Heart left ventricle (tissue), 16 donors: ENCODE data around the gene SCN1B. TPM values are rescaled to one million over a fixed set of nuclear protein-coding genes. Genes with fewer than 3 reads are reported as not detected.

ENCODE experiments used
- ATAC-seq, 4 donors: fragments of 200-7000 bp; cut with Tn5 transposase; one replicate each; pipeline ENCODE4 v1.9.1; 2020 to 2022; ENCODE audit warnings: moderate library complexity in 4 of 4, mild to moderate bottlenecking in 3 of 4, moderate number of reproducible peaks in 1 of 4
- DNase-seq, 5 donors: peaks; one replicate each; pipeline ENCODE4 v3.0.0-alpha.2; 2020
- H3K27ac ChIP-seq, 12 donors: fragments of 200-600 bp; sonication (generic) in 4 of 12; one replicate each; pipeline versions ENCODE4 v1.5.0 to v1.8.0; 2016 to 2022; ENCODE audit warnings: mild to moderate bottlenecking in 2 of 12
- H3K27me3 ChIP-seq, 9 donors: fragments of 200-600 bp; sonication (generic) in 2 of 9; one replicate each; pipeline versions ENCODE4 v1.5.1 to v1.8.0; 2016 to 2022; ENCODE audit warnings: mild to moderate bottlenecking in 3 of 9
- H3K36me3 ChIP-seq, 9 donors: fragments of 200-600 bp; sonication (generic) in 2 of 9; one replicate each; pipeline versions ENCODE4 v1.5.0 to v1.8.0; 2018 to 2022; ENCODE audit warnings: mild to moderate bottlenecking in 2 of 9
- H3K4me1 ChIP-seq, 12 donors: fragments of 200-600 bp; sonication (generic) in 4 of 12; one replicate each; pipeline versions ENCODE4 v1.5.0 to v1.8.0; 2016 to 2022; ENCODE audit warnings: mild to moderate bottlenecking in 3 of 12
- H3K4me3 ChIP-seq, 12 donors: fragments of 200-600 bp; sonication (generic) in 4 of 12; one replicate each; pipeline versions ENCODE4 v1.5.0 to v1.8.0; 2017 to 2022; ENCODE audit warnings: mild to moderate bottlenecking in 9 of 12, moderate library complexity in 4 of 12
- H3K9me3 ChIP-seq, 12 donors: fragments of 200-600 bp; sonication (generic) in 4 of 12; one replicate each; pipeline versions ENCODE4 v1.5.0 to v1.8.0; 2016 to 2022; ENCODE audit warnings: mild to moderate bottlenecking in 1 of 12
- POLR2A ChIP-seq, 2 donors: fragments of 450-650 bp; IDR thresholded peaks; one replicate each; pipeline ENCODE4 v1.6.1; 2017; ENCODE audit warnings: antibody characterized with exemption in 2 of 2, mild to moderate bottlenecking in 2 of 2, moderate library complexity in 2 of 2
- WGBS, 4 donors: extraction: QIAGEN DNeasy Blood & Tissue Kit in 2 of 4; methylation state at CpG; one replicate each; pipeline versions ENCODE4 v1.1.5 to v1.1.7; 2013 to 2018; 5-methylcytosine and 5-hydroxymethylcytosine counted together
- intact Hi-C, 10 donors: fragments of 100-400 bp; cut with DNase I; formaldehyde crosslinking; loops; one replicate each; pipeline versions ENCODE4 v1.11.1 to v1.14.2; 2022
- polyA plus RNA-seq, 2 donors: library from polyadenylated mRNA; stranded (reverse); fragments of 200-250 nt; gene quantifications; one replicate each; pipeline ENCODE4 v1.2.3, GENCODE V29; 2013
- total RNA-seq, 9 donors: library from RNA; depleted of rRNA in 2 of 9; stranded (reverse); fragments of >200 nt in 2 of 9; fragmentation: NEBNext Ultra II Directional in 3 of 9; extraction: Animal tissue kit (Norgen Biotek cat#: 25700) in 3 of 9; gene quantifications; one replicate each; pipeline versions ENCODE4 v1.1.0 to v1.2.4, GENCODE V29; 2016 to 2023
- TF ChIP-seq, protein P1 (sequence below), 12 donors: fragments of 200-600 bp; sonication (generic) in 4 of 12; IDR thresholded peaks; one replicate each; pipeline versions ENCODE4 v1.5.0 to v1.8.0; 2018 to 2022; ENCODE audit warnings: antibody characterized with exemption in 12 of 12, mild to moderate bottlenecking in 5 of 12
- donor health status: ischemic (EF 13 %, LVEDD 7.1; RV severe dilation, severe dysfunction).
- donor health status: healthy with polysubstance abuse.
- donor health status: DM: no; HTN: yes; CAD: no.
- donor health status: DM: no; HTN: no; CAD: no.
- donor health status: ischemic (EF 25% LVEDD 6.9; RV normal size, moderate dysfunction).
- donor health status: ischemic (EF 25% LVEDD 5.7; RV mildly dilated, moderate dysfunction).
- donor health status: healthy.
- donor health status: DM: yes; HTN: yes; CAD: no.
- donor health status: ischemic (EF 35%, LVEDD 5.7; RV mildly dilated, moderate dysfunction).
- donor health status: nonischemic (EF 11% LVEDD 7.7; RV severe dilation, severe dysfunction).
- donor health status: DM: yes; HTN: yes; CAD: no.
- donor health status: PGD.
- donor health status: ischemic (EF 29% LVEDD 5.4; RV normal size, mild dysfunction).
- donor health status: nonischemic (EF 23%, LVEDD 6.1; RV moderate dilation, normal function).

Gene SCN1B
- total and polyA plus RNA-seq, 11 donors, result 19.7 to 68.3 (median 32.4) TPM

DNA sequence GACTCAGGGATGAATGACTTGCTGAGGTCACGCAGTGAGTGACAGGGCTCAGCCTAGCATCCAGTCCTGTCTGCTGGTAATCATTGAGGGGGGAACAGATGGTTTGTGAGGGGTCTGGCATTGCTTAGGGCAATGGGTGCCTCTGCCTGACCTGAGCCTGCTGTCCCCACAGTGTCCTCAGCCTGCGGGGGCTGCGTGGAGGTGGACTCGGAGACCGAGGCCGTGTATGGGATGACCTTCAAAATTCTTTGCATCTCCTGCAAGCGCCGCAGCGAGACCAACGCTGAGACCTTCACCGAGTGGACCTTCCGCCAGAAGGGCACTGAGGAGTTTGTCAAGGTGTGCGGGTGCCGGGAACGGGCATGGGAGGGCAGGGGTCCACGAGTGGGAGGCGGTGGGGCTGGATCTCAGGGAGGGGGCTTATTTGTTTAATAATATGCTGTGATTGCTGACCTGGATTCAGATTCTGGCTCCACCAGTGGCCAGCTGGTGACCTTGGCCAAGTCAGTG is 2.1 kb downstream of the SCN1B start:
- H3K27me3 ChIP-seq, result peaks cover 0 to 7% (median 0%) of the 10 kb centered on the region in 9 donors
- ATAC-seq, result no peak
- DNase-seq, result no peak
- H3K27ac ChIP-seq, result no peak overlapping the region
- H3K36me3 ChIP-seq, result peaks cover 0 to 29% (median 8%) of the 10 kb centered on the region in 9 donors
- intact Hi-C loops, result no loop called here
- TF ChIP-seq, protein P1, sequence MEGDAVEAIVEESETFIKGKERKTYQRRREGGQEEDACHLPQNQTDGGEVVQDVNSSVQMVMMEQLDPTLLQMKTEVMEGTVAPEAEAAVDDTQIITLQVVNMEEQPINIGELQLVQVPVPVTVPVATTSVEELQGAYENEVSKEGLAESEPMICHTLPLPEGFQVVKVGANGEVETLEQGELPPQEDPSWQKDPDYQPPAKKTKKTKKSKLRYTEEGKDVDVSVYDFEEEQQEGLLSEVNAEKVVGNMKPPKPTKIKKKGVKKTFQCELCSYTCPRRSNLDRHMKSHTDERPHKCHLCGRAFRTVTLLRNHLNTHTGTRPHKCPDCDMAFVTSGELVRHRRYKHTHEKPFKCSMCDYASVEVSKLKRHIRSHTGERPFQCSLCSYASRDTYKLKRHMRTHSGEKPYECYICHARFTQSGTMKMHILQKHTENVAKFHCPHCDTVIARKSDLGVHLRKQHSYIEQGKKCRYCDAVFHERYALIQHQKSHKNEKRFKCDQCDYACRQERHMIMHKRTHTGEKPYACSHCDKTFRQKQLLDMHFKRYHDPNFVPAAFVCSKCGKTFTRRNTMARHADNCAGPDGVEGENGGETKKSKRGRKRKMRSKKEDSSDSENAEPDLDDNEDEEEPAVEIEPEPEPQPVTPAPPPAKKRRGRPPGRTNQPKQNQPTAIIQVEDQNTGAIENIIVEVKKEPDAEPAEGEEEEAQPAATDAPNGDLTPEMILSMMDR (IDR thresholded peaks at IDR 0.05), result no peak
- no peak for TF ChIP-seq POLR2A (IDR thresholded peaks at IDR 0.05)
- peaks cover 0 to 23% (median 13%) of the 10 kb centered on the region in 12 donors for H3K4me1 ChIP-seq
- H3K4me3 ChIP-seq, result no peak overlapping the region
- 95 to 98% (median 95%) methylated on average over 16 to 17 of the region's 17 CpGs for WGBS, 4 donors
- H3K9me3 ChIP-seq, result no peaks in the 10 kb centered on the region

DNA sequence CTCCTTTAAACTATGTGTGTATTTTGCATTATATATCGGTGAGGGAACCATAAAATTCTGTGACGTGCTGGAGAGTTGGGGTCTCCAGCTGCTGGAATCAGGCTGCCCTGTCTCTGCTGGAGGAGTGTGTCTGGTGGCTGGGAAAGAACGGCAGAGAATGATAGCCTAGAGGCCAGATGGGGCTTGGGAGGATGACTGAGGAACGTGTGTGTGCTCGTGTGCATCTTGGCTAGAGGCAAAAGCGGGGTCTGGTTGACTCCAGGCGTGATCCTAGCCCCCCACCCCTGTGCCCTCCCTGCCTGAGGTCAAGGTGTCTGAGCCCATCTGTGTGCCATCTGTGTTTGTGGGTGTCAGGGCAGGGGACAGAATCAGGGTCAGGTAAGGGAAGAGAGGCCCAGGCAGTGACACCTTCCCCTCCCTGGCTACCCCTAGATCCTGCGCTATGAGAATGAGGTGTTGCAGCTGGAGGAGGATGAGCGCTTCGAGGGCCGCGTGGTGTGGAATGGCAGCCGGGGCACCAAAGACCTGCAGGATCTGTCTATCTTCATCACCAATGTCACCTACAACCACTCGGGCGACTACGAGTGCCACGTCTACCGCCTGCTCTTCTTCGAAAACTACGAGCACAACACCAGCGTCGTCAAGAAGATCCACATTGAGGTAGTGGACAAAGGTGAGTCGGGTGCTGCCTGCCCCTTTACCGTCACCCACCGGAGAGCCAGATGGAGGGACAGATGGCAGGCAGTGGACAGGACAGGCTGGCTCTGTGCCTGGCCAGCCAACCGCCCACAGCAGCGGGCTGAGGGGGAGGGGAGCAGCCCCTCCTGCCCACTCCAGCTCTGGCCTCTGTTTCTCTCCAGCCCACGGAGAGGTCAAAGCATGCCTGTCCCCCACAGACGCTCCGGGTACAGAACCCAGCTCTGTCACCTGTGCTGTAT is 3.1 kb downstream of the SCN1B start:
- H3K27ac ChIP-seq, result no peak overlapping the region
- DNase-seq (no peak), ATAC-seq (no peak)
- intact Hi-C loops, result no loop called here
- peaks cover 0 to 7% (median 0%) of the 10 kb centered on the region in 9 donors for H3K27me3 ChIP-seq
- 89 to 93% (median 90%) methylated on average over 30 of the region's 30 CpGs for WGBS, 4 donors
- no peaks in the 10 kb centered on the region for H3K9me3 ChIP-seq
- no peak overlapping the region for H3K4me3 ChIP-seq
- TF ChIP-seq POLR2A (IDR thresholded peaks at IDR 0.05), result no peak
- TF ChIP-seq, protein P1 (IDR thresholded peaks at IDR 0.05), result no peak
- peaks cover 0 to 32% (median 22%) of the 10 kb centered on the region in 12 donors for H3K4me1 ChIP-seq
- peaks cover 0 to 24% (median 6%) of the 10 kb centered on the region in 9 donors for H3K36me3 ChIP-seq

DNA sequence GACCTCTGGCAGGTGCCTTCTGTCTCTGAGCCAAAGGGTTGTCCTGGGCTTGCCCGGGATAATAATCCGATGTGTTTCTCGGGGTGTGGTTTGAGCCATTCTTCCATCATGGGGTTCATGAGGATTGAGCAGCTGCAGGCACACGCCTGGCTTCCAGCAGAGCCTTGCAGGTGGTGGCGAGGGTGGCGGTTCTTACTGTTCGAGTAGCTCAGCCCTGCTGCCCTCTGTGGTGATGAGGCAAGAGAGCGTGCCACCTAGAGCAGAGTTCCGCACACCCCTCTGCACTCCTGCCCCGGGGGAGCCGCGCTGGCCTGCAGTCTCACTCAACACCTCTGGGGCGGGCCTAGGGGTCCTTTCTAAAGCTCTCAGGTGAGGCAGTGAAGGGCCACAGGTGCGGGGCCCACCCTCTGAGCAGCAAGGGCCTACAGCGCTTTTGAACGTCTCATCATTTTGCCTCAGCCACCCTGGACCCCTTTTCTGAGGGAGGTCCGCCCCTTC is 3.8 kb downstream of the SCN1B start:
- intact Hi-C loops, result no loop called here
- peaks cover 0 to 37% (median 26%) of the 10 kb centered on the region in 12 donors for H3K4me1 ChIP-seq
- ATAC-seq (no peak), DNase-seq (no peak)
- no peak overlapping the region for H3K27ac ChIP-seq
- H3K27me3 ChIP-seq, result peaks cover 0 to 7% (median 0%) of the 10 kb centered on the region in 9 donors
- H3K36me3 ChIP-seq, result peaks cover 0 to 24% (median 6%) of the 10 kb centered on the region in 9 donors
- H3K9me3 ChIP-seq, result no peaks in the 10 kb centered on the region
- WGBS, 4 donors, result 91 to 100% (median 93%) methylated on average over 3 to 17 of the region's 17 CpGs
- H3K4me3 ChIP-seq, result no peak overlapping the region
- TF ChIP-seq, protein P1 (IDR thresholded peaks at IDR 0.05), result no peak
- no peak for TF ChIP-seq POLR2A (IDR thresholded peaks at IDR 0.05)
